Stomach (tissue), 9 donors: Measurements from ENCODE around the gene OIP5. TPM values are rescaled to one million over a fixed set of nuclear protein-coding genes. Genes with fewer than 3 reads are reported as not detected.
"Not testable (repeated sequence)": the region's sequence is repeated elsewhere in the genome, so short reads cannot be mapped to it uniquely, and the experiment has no call there.

Experiments used
- DNase-seq, 2 donors: peaks; one replicate each; pipeline versions ENCODE4 v3.0.0 to v3.0.0-alpha.2; 2013 to 2019
- H3K27ac ChIP-seq, 5 donors: fragments of 200-600 bp in 4 of 5; sonication (generic) in 4 of 5; one replicate each; pipeline ENCODE4 v1.5.1; 2013 to 2019; ENCODE audit warnings: mild to moderate bottlenecking in 1 of 5, moderate library complexity in 1 of 5
- H3K27me3 ChIP-seq, 3 donors: fragments of 200-600 bp; sonication (generic); one replicate each; pipeline ENCODE4 v1.5.1; 2017 to 2019; ENCODE audit warnings: mixed run types in 1 of 3
- H3K36me3 ChIP-seq, 4 donors: fragments of 200-600 bp; sonication (generic); 1 replicate in 3 of 4; 2 replicates in 1 of 4; pipeline ENCODE4 v1.5.1; 2016 to 2019
- H3K4me1 ChIP-seq, 4 donors: fragments of 200-600 bp; sonication (generic); one replicate each; pipeline ENCODE4 v1.5.1; 2016 to 2019
- H3K4me3 ChIP-seq, 4 donors: fragments of 200-600 bp; sonication (generic) in 3 of 4; one replicate each; pipeline ENCODE4 v1.5.1; 2016 to 2019; ENCODE audit warnings: mild to moderate bottlenecking in 1 of 4
- H3K9me3 ChIP-seq, 4 donors: fragments of 200-600 bp; sonication (generic); one replicate each; pipeline ENCODE4 v1.5.1; 2016 to 2019
- EP300 ChIP-seq: sonication (generic); formaldehyde crosslinking; IDR thresholded peaks from one replicate; pipeline ENCODE4 v1.6.1; 2017; ENCODE audit warnings: antibody characterized with exemption
- POLR2A ChIP-seq, 4 donors: fragments of 450-650 bp; IDR thresholded peaks; one replicate each; pipeline ENCODE4 v1.6.1; 2016; ENCODE audit warnings: antibody characterized with exemption in 4 of 4, control low read depth in 2 of 4, mild to moderate bottlenecking in 1 of 4, moderate library complexity in 1 of 4
- POLR2AphosphoS5 ChIP-seq, 3 donors: sonication (generic); formaldehyde crosslinking; IDR thresholded peaks; one replicate each; pipeline ENCODE4 v1.6.1; 2016; ENCODE audit warnings: antibody characterized with exemption in 3 of 3
- WGBS, 5 donors: extraction: QIAGEN DNeasy Blood & Tissue Kit in 3 of 5; methylation state at CpG; one replicate each; pipeline versions ENCODE4 v1.1.5 to v1.1.7; 2013 to 2018; 5-methylcytosine and 5-hydroxymethylcytosine counted together
- intact Hi-C: fragments of 100-400 bp; cut with DNase I; formaldehyde crosslinking; loops from one replicate; pipeline ENCODE4 v1.15.1; 2023; ENCODE audit warnings: low total_unique reads
- polyA plus RNA-seq, 3 donors: library from polyadenylated mRNA; stranded (reverse); fragments of 200-250 nt; gene quantifications; one replicate each; pipeline ENCODE4 v1.2.3, GENCODE V29; 2013
- total RNA-seq, 5 donors: library from RNA; depleted of rRNA; stranded (reverse); fragments of >200 nt; gene quantifications; one replicate each; pipeline versions ENCODE4 v1.1.0 to v1.2.3, GENCODE V29; 2014 to 2016
- TF ChIP-seq, protein P1 (sequence below), 7 experiments: fragments of 450-650 bp in 4 of 7; fragments of 200-600 bp in 3 of 7; sonication (generic) in 3 of 7; IDR thresholded peaks; one replicate each; pipeline ENCODE4 v1.5.1; 2016 to 2019; ENCODE audit warnings: antibody characterized with exemption in 7 of 7, control low read depth in 2 of 7, mild to moderate bottlenecking in 1 of 7
- donor health status: healthy with polysubstance abuse.
- donor health status: Bipolar disorder and iron deficiency.
- donor health status: healthy.

OIP5 gene
- total and polyA plus RNA-seq, 8 donors, result 2.5 to 9.6 (median 4.2) TPM; not detected in 2

GRCh38 chr15:41278319-41278718, 54.1 kb downstream of the OIP5 start:
- peaks cover 0 to 6% (median 5%) of the 10 kb centered on the region in 4 donors for H3K4me1 ChIP-seq
- 82 to 98% (median 92%) methylated on average over 3 of the region's 3 CpGs for WGBS, 5 donors
- H3K36me3 ChIP-seq, result peaks cover 29 to 77% (median 73%) of the 10 kb centered on the region in 4 donors
- no peak for TF ChIP-seq POLR2A (IDR thresholded peaks at IDR 0.05)
- TF ChIP-seq POLR2AphosphoS5 (IDR thresholded peaks at IDR 0.05), result no peak
- TF ChIP-seq, protein P1, sequence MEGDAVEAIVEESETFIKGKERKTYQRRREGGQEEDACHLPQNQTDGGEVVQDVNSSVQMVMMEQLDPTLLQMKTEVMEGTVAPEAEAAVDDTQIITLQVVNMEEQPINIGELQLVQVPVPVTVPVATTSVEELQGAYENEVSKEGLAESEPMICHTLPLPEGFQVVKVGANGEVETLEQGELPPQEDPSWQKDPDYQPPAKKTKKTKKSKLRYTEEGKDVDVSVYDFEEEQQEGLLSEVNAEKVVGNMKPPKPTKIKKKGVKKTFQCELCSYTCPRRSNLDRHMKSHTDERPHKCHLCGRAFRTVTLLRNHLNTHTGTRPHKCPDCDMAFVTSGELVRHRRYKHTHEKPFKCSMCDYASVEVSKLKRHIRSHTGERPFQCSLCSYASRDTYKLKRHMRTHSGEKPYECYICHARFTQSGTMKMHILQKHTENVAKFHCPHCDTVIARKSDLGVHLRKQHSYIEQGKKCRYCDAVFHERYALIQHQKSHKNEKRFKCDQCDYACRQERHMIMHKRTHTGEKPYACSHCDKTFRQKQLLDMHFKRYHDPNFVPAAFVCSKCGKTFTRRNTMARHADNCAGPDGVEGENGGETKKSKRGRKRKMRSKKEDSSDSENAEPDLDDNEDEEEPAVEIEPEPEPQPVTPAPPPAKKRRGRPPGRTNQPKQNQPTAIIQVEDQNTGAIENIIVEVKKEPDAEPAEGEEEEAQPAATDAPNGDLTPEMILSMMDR (IDR thresholded peaks at IDR 0.05), result no peak
- no peak for TF ChIP-seq EP300
- H3K27me3 ChIP-seq, result no peaks in the 10 kb centered on the region
- H3K9me3 ChIP-seq, result no peaks in the 10 kb centered on the region
- H3K4me3 ChIP-seq, result no peak overlapping the region
- H3K27ac ChIP-seq, result no peak overlapping the region
- no peak for DNase-seq
- intact Hi-C loops, result loop anchor here (10.0 kb wide), 1 partner anchor 54 kb away; no protein-coding TSS in a partner anchor

- H3K36me3 ChIP-seq, result peaks cover 39 to 92% (median 88%) of the 10 kb centered on the region in 4 donors
- TF ChIP-seq POLR2A (IDR thresholded peaks at IDR 0.05) (no peak), POLR2AphosphoS5 (IDR thresholded peaks at IDR 0.05) (no peak), EP300 (no peak)
- TF ChIP-seq, protein P1 (IDR thresholded peaks at IDR 0.05), result no peak
- no peaks in the 10 kb centered on the region for H3K27me3 ChIP-seq
- no peak for DNase-seq
- H3K9me3 ChIP-seq, result no peaks in the 10 kb centered on the region
- no peaks in the 10 kb centered on the region for H3K4me1 ChIP-seq
- no peak overlapping the region for H3K4me3 ChIP-seq
- H3K27ac ChIP-seq, result no peak overlapping the region
- intact Hi-C loops, result loop anchor here (10.0 kb wide), 1 partner anchor 52 kb away; no protein-coding TSS in a partner anchor
These were observed 55.6 kb downstream of the OIP5 start for GRCh38 chr15:41276831-41277230.

DNA sequence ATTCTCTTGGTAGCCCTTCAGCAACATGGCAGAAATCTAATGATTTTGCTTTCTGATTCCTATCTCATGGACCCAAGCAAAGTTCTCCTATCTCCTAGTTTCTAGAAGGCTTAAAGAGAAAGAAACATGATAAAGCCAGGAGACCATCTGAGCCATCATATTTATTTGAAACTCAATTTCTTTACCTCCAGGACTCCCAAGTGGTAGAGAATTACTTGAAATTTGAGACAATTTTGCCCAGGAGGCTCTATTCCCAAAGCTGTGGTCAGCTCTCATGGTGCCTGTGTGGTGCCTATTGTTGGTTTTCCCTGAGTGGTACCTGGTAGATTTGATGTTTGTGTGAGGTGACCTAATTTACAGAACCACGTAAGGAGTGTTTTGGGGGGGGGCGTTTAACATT, 62.5 kb downstream of the OIP5 start:
- DNase-seq, result no peak
- TF ChIP-seq POLR2A (IDR thresholded peaks at IDR 0.05) (no peak), EP300 (no peak)
- H3K9me3 ChIP-seq, result no peaks in the 10 kb centered on the region
- 91 to 98% (median 95%) methylated on average over 2 of the region's 2 CpGs for whole genome bisulfite sequencing, 5 donors
- H3K27ac ChIP-seq, result no peak overlapping the region
- peaks cover 35 to 99% (median 93%) of the 10 kb centered on the region in 4 donors for H3K36me3 ChIP-seq
- intact Hi-C loops, result loop anchor here (10.0 kb wide), 1 partner anchor 45 kb away; no protein-coding TSS in a partner anchor
- no peaks in the 10 kb centered on the region for H3K4me1 ChIP-seq
- no peak overlapping the region for H3K4me3 ChIP-seq
- no peaks in the 10 kb centered on the region for H3K27me3 ChIP-seq

DNA sequence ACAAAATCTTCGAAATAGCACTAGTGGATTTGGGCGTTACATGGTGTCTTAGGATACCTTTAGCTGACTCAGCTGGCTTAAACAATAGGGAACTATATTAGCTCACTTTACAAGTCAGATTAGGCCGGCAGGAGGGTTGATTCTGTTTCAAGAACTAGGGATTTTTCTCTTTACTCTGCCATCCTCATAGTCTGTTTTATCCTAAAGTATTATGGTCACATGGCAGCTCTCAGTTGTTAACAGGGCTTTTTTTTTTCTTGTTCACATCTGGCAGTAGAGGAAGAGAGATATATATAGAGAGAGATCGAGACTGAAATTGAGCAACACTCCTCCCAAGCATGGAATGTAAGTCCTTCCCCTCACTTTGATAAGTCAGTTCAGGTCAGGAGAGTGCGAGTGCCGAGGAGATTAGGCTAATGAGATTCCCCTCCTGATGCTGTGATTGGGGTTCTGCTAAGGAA, 68.5 kb downstream of the OIP5 start:
- peak overlapping the region in 1 of 5 donors; percentile 40 for H3K27ac ChIP-seq
- H3K4me1 ChIP-seq, result peaks cover 0 to 21% (median 13%) of the 10 kb centered on the region in 4 donors
- peaks cover 31 to 74% (median 66%) of the 10 kb centered on the region in 4 donors for H3K36me3 ChIP-seq
- no peak for DNase-seq
- no peaks in the 10 kb centered on the region for H3K27me3 ChIP-seq
- no peaks in the 10 kb centered on the region for H3K9me3 ChIP-seq
- intact Hi-C loops, result no loop called here
- H3K4me3 ChIP-seq, result no peak overlapping the region
- 43 to 57% (median 45%) methylated on average over 6 of the region's 6 CpGs for WGBS, 5 donors
- no peak for TF ChIP-seq POLR2AphosphoS5 (IDR thresholded peaks at IDR 0.05)
- TF ChIP-seq POLR2A (IDR thresholded peaks at IDR 0.05), result no peak
- TF ChIP-seq, protein P1 (IDR thresholded peaks at IDR 0.05), result no peak
- no peak for TF ChIP-seq EP300

DNA sequence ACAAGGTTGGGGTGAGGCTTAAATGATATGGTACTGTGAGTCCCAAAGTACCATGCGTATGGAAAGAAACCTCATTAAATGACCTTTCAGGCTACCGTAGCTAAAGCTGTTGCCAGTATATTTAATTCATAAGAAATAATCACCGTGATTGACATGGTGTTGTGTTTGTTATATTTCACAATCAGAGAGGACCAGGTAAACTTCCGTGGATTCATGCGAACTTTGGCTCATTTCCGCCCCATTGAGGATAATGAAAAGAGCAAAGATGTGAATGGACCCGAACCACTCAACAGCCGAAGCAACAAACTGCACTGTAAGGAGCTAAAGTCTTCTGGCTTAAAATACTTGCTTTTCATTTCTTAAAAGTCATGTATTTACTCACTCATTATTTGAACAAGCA, 69.8 kb downstream of the OIP5 start:
- DNase-seq, result no peak
- TF ChIP-seq POLR2AphosphoS5 (IDR thresholded peaks at IDR 0.05), result no peak
- no peak for TF ChIP-seq EP300
- TF ChIP-seq, protein P1 (IDR thresholded peaks at IDR 0.05), result no peak
- no peak for TF ChIP-seq POLR2A (IDR thresholded peaks at IDR 0.05)
- Histone ChIP-seq H3K27me3 (no peaks in the 10 kb centered on the region), H3K36me3 (peaks cover 31 to 69% (median 62%) of the 10 kb centered on the region in 4 donors), H3K4me1 (peaks cover 0 to 33% (median 22%) of the 10 kb centered on the region in 4 donors), H3K4me3 (no peak overlapping the region), H3K9me3 (no peaks in the 10 kb centered on the region), H3K27ac (no peak overlapping the region)
- 75 to 92% (median 84%) methylated on average over 8 of the region's 8 CpGs for WGBS, 5 donors
- intact Hi-C loops, result no loop called here

DNA sequence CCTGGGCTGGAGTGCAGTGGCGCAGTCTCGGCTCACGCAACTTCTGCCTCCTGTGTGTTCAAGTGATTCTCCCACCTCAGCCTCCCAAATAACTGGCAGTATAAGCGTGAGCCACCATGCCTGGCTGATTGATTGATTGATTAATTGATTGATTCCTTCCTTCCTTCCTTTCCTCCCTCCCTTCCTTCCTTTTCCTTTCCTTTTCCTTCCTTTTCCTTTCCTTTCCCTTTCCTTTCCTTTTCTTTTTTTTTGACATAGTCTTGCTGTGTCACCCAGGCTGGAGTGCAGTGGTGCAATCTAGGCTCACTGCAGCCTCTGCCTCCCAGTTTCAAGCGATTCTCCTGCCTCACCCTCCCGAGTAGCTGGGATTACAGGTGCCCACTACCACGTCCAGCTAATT, 71.5 kb downstream of the OIP5 start:
- H3K9me3 ChIP-seq, H3K27me3 ChIP-seq, intact Hi-C loops, H3K27ac ChIP-seq, DNase-seq, H3K4me3 ChIP-seq: not testable (repeated sequence)
- Histone ChIP-seq H3K36me3 (peaks cover 21 to 62% (median 51%) of the 10 kb centered on the region in 4 donors), H3K4me1 (peaks cover under 1 to 49% (median 31%) of the 10 kb centered on the region in 4 donors)
- WGBS, 5 donors, result 93 to 98% (median 96%) methylated on average over 7 of the region's 7 CpGs
